ENCODE measurements around the gene SORCS2.

DNA sequence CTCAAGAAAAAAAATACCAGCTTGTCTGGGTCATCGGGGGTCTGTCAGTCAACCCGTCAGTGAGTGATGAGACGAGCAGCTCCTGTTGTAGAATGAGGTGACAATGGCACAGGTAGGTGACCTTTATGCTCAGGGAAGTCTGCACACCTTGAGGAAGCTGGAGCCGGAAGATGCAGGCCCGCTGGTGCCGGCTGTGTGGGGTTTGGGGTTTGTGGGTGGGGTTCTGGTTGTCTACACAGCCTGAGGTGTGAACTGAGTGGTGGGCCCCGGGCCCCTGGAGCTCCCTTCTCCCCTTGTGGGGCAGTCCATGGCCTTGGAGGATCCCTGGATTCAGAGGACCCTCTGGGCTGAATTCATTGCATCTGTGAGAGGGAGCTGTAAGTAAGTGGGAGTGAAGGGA lies 75.5 kb downstream of the SORCS2 start:
- TF ChIP-seq, protein P1, sequence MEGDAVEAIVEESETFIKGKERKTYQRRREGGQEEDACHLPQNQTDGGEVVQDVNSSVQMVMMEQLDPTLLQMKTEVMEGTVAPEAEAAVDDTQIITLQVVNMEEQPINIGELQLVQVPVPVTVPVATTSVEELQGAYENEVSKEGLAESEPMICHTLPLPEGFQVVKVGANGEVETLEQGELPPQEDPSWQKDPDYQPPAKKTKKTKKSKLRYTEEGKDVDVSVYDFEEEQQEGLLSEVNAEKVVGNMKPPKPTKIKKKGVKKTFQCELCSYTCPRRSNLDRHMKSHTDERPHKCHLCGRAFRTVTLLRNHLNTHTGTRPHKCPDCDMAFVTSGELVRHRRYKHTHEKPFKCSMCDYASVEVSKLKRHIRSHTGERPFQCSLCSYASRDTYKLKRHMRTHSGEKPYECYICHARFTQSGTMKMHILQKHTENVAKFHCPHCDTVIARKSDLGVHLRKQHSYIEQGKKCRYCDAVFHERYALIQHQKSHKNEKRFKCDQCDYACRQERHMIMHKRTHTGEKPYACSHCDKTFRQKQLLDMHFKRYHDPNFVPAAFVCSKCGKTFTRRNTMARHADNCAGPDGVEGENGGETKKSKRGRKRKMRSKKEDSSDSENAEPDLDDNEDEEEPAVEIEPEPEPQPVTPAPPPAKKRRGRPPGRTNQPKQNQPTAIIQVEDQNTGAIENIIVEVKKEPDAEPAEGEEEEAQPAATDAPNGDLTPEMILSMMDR (IDR thresholded peaks at IDR 0.05) = no peak
- TF ChIP-seq EZH2phosphoT487 (IDR thresholded peaks at IDR 0.05) = no peak

Data from neural progenitor cell (in vitro differentiated cells).